Endodermal cell (in vitro differentiated cells): Measurements from ENCODE around the gene TPCN2. TPM values are rescaled to one million over a fixed set of nuclear protein-coding genes. Genes with fewer than 3 reads are reported as not detected.

Experiments used
- DNase-seq: peaks from one replicate; pipeline ENCODE4 v3.0.0-alpha.2; 2017
- H3K27ac ChIP-seq: 2 replicates; pipeline ENCODE4 v1.5.1; 2013; ENCODE audit warnings: mild to moderate bottlenecking, low read depth, low read length, moderate library complexity
- H3K27me3 ChIP-seq: 2 replicates; pipeline ENCODE4 v1.6.1; 2013; ENCODE audit warnings: mild to moderate bottlenecking, low read length, moderate library complexity; ENCODE audit not compliant: insufficient read depth, control insufficient read depth, poor library complexity, severe bottlenecking
- H3K36me3 ChIP-seq: 2 replicates; pipeline ENCODE4 v1.7.0; 2013; ENCODE audit warnings: mild to moderate bottlenecking, low read length, moderate library complexity; ENCODE audit not compliant: control insufficient read depth, insufficient read depth
- H3K4me1 ChIP-seq: one replicate; pipeline ENCODE4 v1.7.0; 2013; ENCODE audit warnings: low read length; ENCODE audit not compliant: control insufficient read depth, insufficient read depth
- H3K4me3 ChIP-seq: 2 replicates; pipeline ENCODE4 v1.5.1; 2013; ENCODE audit warnings: mild to moderate bottlenecking, low read length, moderate library complexity
- H3K9ac ChIP-seq: 2 replicates; pipeline ENCODE4 v1.6.1; 2013; ENCODE audit warnings: mild to moderate bottlenecking, low read length, moderate library complexity; ENCODE audit not compliant: poor library complexity, severe bottlenecking; ENCODE audit errors: extremely low read depth
- H3K9me3 ChIP-seq: 2 replicates; pipeline ENCODE4 v1.6.1; 2013; ENCODE audit warnings: mild to moderate bottlenecking, low read length, moderate library complexity; ENCODE audit not compliant: control insufficient read depth
- H3K27ac Mint-ChIP-seq: 2 replicates; pipeline ENCODE4 v1.8.0; 2020; ENCODE audit warnings: mixed read lengths
- H3K27me3 Mint-ChIP-seq: 2 replicates; pipeline ENCODE4 v1.8.0; 2021; ENCODE audit warnings: mild to moderate bottlenecking, mixed read lengths; ENCODE audit not compliant: insufficient read depth
- H3K36me3 Mint-ChIP-seq: 2 replicates; pipeline ENCODE4 v1.8.0; 2020; ENCODE audit warnings: low read depth, mixed read lengths
- H3K4me1 Mint-ChIP-seq: 2 replicates; pipeline ENCODE4 v1.8.0; 2020; ENCODE audit warnings: mixed read lengths
- H3K4me3 Mint-ChIP-seq: 2 replicates; pipeline ENCODE4 v1.8.0; 2020; ENCODE audit warnings: mild to moderate bottlenecking, moderate library complexity, mixed read lengths
- H3K9me3 Mint-ChIP-seq: 2 replicates; pipeline ENCODE4 v1.8.0; 2020; ENCODE audit warnings: mild to moderate bottlenecking, mixed read lengths
- CTCF ChIP-seq: fragments of 200-600 bp; sonication (generic); conservative IDR thresholded peaks from 2 replicates; pipeline ENCODE4 v1.5.0; 2021; ENCODE audit warnings: antibody characterized with exemption, mild to moderate bottlenecking
- WGBS, 2 experiments: methylation state at CpG; one replicate each; pipeline versions ENCODE4 v1.1.5 to v1.1.7; 2013; ENCODE audit warnings: missing lambda C conversion rate in 2 of 2, mixed read lengths in 1 of 2; ENCODE audit not compliant: insufficient coverage in 1 of 2, insufficient read length in 1 of 2; 5-methylcytosine and 5-hydroxymethylcytosine counted together
- total RNA-seq, 2 donors: library from RNA; stranded (reverse); fragmentation: NEBNext Ultra II Directional in 1 of 2; extraction: Animal tissue kit (Norgen Biotek cat#: 25700) in 1 of 2; gene quantifications; 2 replicates in 1 of 2; 3 replicates in 1 of 2; pipeline ENCODE4 v1.2.1, GENCODE V29; 2021

Gene TPCN2
- total RNA-seq, 2 donors from 2014 or later: 20.7 to 27.9 TPM

- 93% methylated on average over 6 of the region's 6 CpGs; no CpG with 5 or more reads in 1 of the 2 experiments for WGBS, 2 experiments
- Mint-ChIP-seq H3K27ac (no peak overlapping the region), H3K9me3 (peaks cover 8% of the 10 kb centered on the region), H3K4me3 (no peak overlapping the region), H3K27me3 (peaks cover 2% of the 10 kb centered on the region), H3K36me3 (no peaks in the 10 kb centered on the region), H3K4me1 (no peaks in the 10 kb centered on the region)
- Histone ChIP-seq H3K36me3 (no peaks in the 10 kb centered on the region), H3K27ac (no peak overlapping the region), H3K9ac (no peak overlapping the region), H3K9me3 (peaks cover 5% of the 10 kb centered on the region), H3K4me1 (no peaks in the 10 kb centered on the region), H3K27me3 (no peaks in the 10 kb centered on the region), H3K4me3 (no peak overlapping the region)
- DNase-seq: no peak
- TF ChIP-seq CTCF: no peak
Measured at GRCh38 chr11:69114362-69114761, 65.6 kb downstream of the TPCN2 start.

- Mint-ChIP-seq H3K4me3 (no peak overlapping the region), H3K4me1 (no peaks in the 10 kb centered on the region), H3K27me3 (no peaks in the 10 kb centered on the region), H3K36me3 (no peaks in the 10 kb centered on the region), H3K9me3 (peaks cover 10% of the 10 kb centered on the region), H3K27ac (peak overlapping the region; percentile 35)
- Histone ChIP-seq H3K27ac (no peak overlapping the region), H3K4me3 (no peak overlapping the region), H3K9me3 (peaks cover 8% of the 10 kb centered on the region), H3K4me1 (no peaks in the 10 kb centered on the region), H3K36me3 (no peaks in the 10 kb centered on the region), H3K9ac (no peak overlapping the region), H3K27me3 (no peaks in the 10 kb centered on the region)
- 89 to 98% methylated on average over 14 to 21 of the region's 21 CpGs for WGBS, 2 experiments
- DNase-seq: no peak
- no peak for TF ChIP-seq CTCF
Measured at GRCh38 chr11:69114811-69115523, 66.2 kb downstream of the TPCN2 start.

GRCh38 chr11:69115586-69116560 lies 67.1 kb downstream of the TPCN2 start:
- H3K36me3 Mint-ChIP-seq: no peaks in the 10 kb centered on the region
- H3K27ac ChIP-seq: no peak overlapping the region
- no peak overlapping the region for H3K9ac ChIP-seq
- H3K36me3 ChIP-seq: no peaks in the 10 kb centered on the region
- no peaks in the 10 kb centered on the region for H3K4me1 Mint-ChIP-seq
- H3K27me3 ChIP-seq: no peaks in the 10 kb centered on the region
- H3K27ac Mint-ChIP-seq: no peak overlapping the region
- DNase-seq: no peak
- H3K27me3 Mint-ChIP-seq: no peaks in the 10 kb centered on the region
- WGBS, 2 experiments: 89 to 90% methylated on average over 37 to 41 of the region's 41 CpGs
- no peak for TF ChIP-seq CTCF
- peaks cover 8% of the 10 kb centered on the region for H3K9me3 Mint-ChIP-seq
- H3K4me3 Mint-ChIP-seq: no peak overlapping the region
- no peaks in the 10 kb centered on the region for H3K4me1 ChIP-seq
- H3K9me3 ChIP-seq: peaks cover 8% of the 10 kb centered on the region
- H3K4me3 ChIP-seq: no peak overlapping the region
